Rectal smooth muscle tissue (tissue), 1 donor: Measurements from ENCODE around the gene PDPN.

Experiments used
- H3K27ac ChIP-seq: one replicate; pipeline ENCODE4 v1.7.0; 2013; ENCODE audit warnings: low read depth, low read length, inconsistent platforms
- H3K27me3 ChIP-seq: one replicate; pipeline ENCODE4 v1.7.0; 2013; ENCODE audit warnings: low read length; ENCODE audit not compliant: control insufficient read depth, insufficient read depth
- H3K36me3 ChIP-seq: one replicate; pipeline ENCODE4 v1.7.0; 2013; ENCODE audit warnings: low read length; ENCODE audit not compliant: control insufficient read depth, insufficient read depth
- H3K4me1 ChIP-seq: one replicate; pipeline ENCODE4 v1.7.0; 2013; ENCODE audit warnings: low read length; ENCODE audit not compliant: control insufficient read depth, insufficient read depth
- H3K4me3 ChIP-seq: one replicate; pipeline ENCODE4 v1.7.0; 2013; ENCODE audit warnings: low read length
- H3K9ac ChIP-seq: one replicate; pipeline ENCODE4 v1.7.0; 2013; ENCODE audit warnings: low read length

PDPN gene

DNA sequence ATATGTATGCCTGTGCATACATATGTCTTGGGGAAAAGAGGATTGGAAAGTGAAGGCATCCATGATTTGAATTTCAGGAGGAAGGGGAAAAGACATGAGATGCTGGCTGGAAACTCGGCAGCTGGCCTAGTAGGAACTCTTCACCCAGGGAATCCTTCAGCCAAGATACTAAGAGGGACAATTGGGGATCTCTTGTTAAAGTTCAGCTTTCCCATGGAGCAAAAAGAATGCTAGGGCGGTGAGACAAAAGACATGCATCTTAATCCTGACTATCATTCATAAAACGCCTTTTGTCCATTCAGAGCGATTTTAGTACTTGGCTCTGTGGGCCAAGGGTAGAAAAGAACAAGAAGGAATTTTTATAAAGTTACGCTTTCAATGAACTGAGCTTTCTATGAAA, 20.5 kb downstream of the PDPN start:
- Histone ChIP-seq H3K4me3 (no peak overlapping the region), H3K27me3 (no peaks in the 10 kb centered on the region), H3K4me1 (no peaks in the 10 kb centered on the region), H3K36me3 (no peaks in the 10 kb centered on the region), H3K9ac (no peak overlapping the region), H3K27ac (no peak overlapping the region)

DNA sequence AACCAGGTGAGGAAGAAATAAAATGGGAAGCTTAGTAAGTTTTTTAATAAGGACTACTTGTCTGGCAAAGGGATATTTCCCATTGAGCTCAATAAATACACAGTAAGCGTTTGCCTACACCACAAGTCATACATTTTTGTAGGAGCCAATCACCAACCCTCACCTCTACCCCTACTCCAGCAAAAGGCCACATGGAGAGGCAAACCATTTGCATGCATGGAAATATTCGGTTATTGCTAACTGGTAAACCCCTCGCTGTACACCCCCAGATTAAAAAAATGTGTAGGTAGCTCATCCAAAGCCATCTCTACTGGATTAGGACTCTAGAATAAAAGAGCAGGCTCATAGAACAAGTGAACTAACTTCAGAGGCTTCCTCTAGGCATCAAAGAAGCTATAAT, 21.1 kb downstream of the PDPN start:
- Histone ChIP-seq H3K9ac (no peak overlapping the region), H3K27ac (no peak overlapping the region), H3K4me1 (no peaks in the 10 kb centered on the region), H3K27me3 (no peaks in the 10 kb centered on the region), H3K4me3 (no peak overlapping the region), H3K36me3 (no peaks in the 10 kb centered on the region)

DNA sequence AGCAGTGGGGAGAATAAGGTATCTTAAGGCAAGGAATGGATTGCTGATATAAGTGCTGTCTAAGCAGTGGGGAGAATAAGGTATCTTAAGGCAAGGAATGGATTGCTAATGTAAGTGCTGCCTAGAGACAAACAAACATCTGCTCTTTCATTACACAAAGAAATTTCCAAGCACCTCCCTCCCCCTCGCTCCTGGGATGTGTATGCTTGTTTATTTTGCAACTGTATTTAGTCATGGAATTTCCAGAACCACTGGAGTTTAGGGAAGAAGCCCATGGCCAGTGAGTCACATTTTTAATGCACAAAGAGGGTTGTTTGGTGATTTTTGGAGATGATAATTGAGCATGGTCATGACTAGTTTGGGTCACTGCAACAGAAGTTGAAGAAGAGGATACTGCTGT, 21.5 kb downstream of the PDPN start:
- Histone ChIP-seq H3K36me3 (no peaks in the 10 kb centered on the region), H3K4me3 (no peak overlapping the region), H3K27me3 (no peaks in the 10 kb centered on the region), H3K4me1 (no peaks in the 10 kb centered on the region), H3K9ac (no peak overlapping the region), H3K27ac (no peak overlapping the region)

DNA sequence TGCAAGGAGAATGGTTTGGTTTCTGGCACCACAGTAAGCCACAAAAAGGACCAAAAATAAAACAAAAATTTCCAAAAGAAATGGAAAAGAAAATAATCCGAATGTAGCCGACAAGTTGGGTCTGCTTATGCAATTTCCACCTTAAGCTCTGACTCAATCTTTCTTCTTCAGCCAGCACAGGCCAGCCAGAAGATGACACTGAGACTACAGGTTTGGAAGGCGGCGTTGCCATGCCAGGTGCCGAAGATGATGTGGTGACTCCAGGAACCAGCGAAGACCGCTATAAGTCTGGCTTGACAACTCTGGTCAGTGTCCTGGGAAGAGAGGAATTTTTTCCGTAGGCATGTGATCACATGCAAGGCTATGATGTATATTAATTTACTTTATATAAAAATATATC, 23.4 kb downstream of the PDPN start:
- no peaks in the 10 kb centered on the region for H3K4me1 ChIP-seq
- H3K27ac ChIP-seq, result no peak overlapping the region
- no peak overlapping the region for H3K9ac ChIP-seq
- H3K4me3 ChIP-seq, result no peak overlapping the region
- H3K27me3 ChIP-seq, result no peaks in the 10 kb centered on the region
- no peaks in the 10 kb centered on the region for H3K36me3 ChIP-seq

DNA sequence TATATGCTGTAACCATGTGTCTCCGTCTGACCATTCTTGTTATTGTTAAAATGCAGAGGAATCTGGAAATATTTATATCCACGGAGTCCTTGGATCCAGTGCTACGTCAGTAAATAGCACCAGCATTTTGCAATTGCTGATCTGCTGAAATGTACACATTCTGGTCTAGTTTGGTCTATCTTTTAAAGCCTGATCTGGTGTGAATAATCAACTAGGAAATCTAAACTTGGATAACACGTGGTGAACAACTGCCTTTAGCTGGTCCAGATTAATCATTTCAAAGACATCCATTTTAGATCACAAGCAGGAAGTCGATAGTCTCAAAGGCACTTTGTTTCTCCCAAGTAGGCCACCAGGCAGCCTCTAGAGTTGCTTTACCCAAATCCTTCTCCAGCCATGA, 32.6 kb downstream of the PDPN start:
- H3K4me1 ChIP-seq, result no peaks in the 10 kb centered on the region
- no peak overlapping the region for H3K9ac ChIP-seq
- H3K4me3 ChIP-seq, result no peak overlapping the region
- no peaks in the 10 kb centered on the region for H3K36me3 ChIP-seq
- no peaks in the 10 kb centered on the region for H3K27me3 ChIP-seq
- H3K27ac ChIP-seq, result no peak overlapping the region

DNA sequence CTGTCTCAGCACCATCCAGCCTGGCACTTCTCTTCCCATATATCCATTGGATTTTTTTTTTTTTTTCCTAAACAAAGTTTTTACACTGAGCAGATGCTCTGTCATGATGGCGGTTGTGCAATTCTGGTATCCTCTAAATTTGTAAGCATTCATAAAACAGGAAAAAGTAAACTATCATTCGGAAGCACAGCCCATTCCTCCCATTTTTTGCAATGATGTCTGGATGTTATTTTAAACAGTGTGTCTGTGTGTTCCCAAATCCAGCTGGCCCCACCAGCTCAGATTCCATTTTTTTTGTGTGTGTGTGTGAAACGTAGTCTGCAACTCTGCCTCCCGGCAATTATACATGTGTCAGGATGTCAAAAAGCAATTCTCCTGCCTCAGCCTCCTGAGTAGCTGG, 33.5 kb downstream of the PDPN start:
- Histone ChIP-seq H3K36me3 (no peaks in the 10 kb centered on the region), H3K9ac (no peak overlapping the region), H3K4me1 (no peaks in the 10 kb centered on the region), H3K27ac (no peak overlapping the region), H3K4me3 (no peak overlapping the region), H3K27me3 (no peaks in the 10 kb centered on the region)

DNA sequence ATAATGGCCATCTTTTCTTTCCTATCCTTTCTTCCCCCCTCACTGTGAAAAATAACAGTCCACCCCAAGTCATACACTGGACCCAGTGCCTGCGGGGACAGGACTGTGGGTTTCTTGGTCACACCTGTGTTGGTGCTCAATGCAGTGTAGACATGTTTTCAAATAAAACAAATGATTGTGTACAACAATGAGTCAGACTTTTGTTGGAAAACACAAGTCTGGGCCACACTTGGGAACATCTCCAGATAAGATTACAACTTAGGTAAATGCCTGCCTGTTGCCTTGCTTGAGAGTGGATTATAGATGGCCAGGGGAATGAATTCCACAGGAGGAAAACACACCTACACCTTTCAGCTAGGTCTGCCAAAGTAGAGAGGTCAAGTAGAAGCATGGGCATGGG, 34.1 kb downstream of the PDPN start:
- H3K27me3 ChIP-seq, result no peaks in the 10 kb centered on the region
- no peaks in the 10 kb centered on the region for H3K4me1 ChIP-seq
- no peaks in the 10 kb centered on the region for H3K36me3 ChIP-seq
- H3K9ac ChIP-seq, result no peak overlapping the region
- no peak overlapping the region for H3K27ac ChIP-seq
- H3K4me3 ChIP-seq, result no peak overlapping the region

DNA sequence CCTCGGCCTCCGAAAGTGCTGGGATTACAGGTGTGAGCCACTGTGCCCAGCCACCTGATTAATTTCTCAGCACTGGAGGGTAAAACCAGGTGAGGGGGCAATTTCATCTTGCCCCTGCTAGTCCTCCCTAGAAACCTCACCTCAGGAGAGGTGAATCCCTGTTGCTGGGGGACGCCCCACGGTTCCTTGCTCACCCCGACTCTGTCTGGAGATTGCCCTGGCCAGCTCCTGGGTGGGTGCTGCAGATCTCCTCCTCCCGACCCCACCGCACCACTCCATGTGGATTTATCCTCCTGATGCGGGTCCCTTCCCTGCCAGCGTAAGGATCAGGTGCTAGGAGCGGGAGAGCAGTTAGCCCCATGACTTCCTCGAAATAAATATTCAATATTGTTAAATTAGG, 34.9 kb downstream of the PDPN start:
- Histone ChIP-seq H3K27ac (no peak overlapping the region), H3K4me3 (no peak overlapping the region), H3K9ac (no peak overlapping the region), H3K36me3 (no peaks in the 10 kb centered on the region), H3K4me1 (no peaks in the 10 kb centered on the region), H3K27me3 (no peaks in the 10 kb centered on the region)

DNA sequence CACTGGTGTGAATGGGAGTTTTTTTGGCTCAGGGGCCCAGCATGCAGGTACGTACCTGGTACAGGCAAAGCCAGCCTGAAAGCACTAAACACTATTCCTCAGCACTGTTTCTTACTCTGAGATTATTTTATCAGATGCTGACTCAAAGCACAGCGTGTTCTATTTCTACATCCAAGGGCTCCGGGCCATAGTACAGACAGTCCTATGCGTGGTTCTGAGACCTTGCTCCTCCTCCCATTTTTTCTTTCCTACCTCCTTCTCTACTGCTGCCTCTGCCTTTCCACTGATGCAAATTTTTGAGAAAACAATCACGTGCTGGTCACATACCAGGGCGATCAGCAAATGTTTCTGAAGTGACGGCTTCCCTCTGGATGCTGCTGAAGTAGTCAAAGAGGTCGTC, 36.3 kb downstream of the PDPN start:
- Histone ChIP-seq H3K9ac (no peak overlapping the region), H3K27ac (no peak overlapping the region), H3K4me3 (no peak overlapping the region), H3K27me3 (no peaks in the 10 kb centered on the region), H3K36me3 (no peaks in the 10 kb centered on the region), H3K4me1 (no peaks in the 10 kb centered on the region)

DNA sequence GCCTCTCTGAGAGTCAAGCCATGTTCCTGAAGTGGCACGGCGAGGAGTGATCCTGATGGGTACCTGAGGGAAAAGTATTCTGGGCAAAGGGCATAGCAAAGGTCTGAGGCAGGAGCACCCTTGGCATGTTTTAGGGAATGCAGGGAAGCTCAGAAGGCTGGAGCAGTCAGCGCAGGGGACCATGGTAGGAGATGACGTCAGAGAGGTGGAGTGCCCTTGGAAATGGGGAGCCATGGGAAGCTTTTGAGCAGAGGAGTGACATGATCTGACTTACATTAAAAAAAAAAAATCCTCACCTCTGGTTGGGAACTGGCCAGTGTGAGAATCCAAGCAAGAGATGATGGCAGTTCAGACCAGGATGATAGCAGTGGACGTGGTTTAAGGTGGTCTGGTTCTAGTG, 37.2 kb downstream of the PDPN start:
- H3K4me3 ChIP-seq, result no peak overlapping the region
- no peaks in the 10 kb centered on the region for H3K4me1 ChIP-seq
- no peak overlapping the region for H3K9ac ChIP-seq
- no peaks in the 10 kb centered on the region for H3K36me3 ChIP-seq
- H3K27ac ChIP-seq, result no peak overlapping the region
- no peaks in the 10 kb centered on the region for H3K27me3 ChIP-seq

DNA sequence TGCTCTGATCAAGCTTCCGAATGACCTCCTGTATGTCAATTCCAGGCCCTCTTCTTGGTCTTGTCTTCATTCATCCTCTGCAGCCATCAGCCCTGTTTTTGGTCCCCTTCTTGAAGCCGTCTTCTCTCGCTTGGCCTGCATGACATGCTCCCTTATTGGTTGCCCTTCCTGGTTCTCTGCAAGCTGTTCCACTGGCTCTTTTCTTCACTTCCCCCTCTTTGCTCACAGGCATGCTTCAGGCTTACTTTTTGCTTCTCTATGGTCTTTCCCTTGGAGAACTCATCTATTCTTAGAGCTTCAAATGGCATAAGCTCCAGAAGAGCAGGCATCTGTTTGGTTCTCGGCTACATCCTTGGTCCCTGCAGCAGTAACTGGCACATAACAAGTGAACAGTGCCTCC, 38.8 kb downstream of the PDPN start:
- Histone ChIP-seq H3K9ac (no peak overlapping the region), H3K36me3 (no peaks in the 10 kb centered on the region), H3K27ac (no peak overlapping the region), H3K4me1 (no peaks in the 10 kb centered on the region), H3K4me3 (no peak overlapping the region), H3K27me3 (no peaks in the 10 kb centered on the region)

DNA sequence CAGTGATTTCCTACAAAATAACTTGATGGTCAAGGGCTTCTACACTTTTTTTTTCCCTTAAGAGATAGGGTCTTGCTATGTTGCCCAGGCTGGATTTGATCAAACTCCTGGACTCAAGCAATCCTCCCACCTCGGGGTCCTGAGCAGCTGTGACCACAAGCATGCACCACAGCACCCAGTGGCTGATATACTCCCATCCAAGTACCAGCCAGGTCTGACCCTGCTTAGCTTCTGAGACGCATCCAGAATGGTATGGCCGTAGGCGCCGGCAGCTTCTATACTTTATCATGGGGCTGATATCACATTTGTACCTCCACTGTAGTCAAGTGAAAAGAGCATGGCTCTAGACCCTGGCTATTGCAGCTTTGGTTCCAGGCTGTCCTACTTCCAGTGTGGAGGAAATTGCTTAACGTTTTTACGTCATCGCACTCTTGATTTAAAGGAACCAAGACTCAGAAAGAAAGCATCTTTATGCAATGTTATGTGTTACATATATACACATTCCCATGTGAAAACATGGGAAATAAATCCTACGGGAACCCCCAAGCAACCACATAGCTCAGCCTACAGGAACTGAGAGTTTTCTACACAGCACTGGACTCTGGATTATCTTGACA, 39.5 kb downstream of the PDPN start:
- H3K27me3 ChIP-seq, result no peaks in the 10 kb centered on the region
- H3K36me3 ChIP-seq, result no peaks in the 10 kb centered on the region
- no peak overlapping the region for H3K9ac ChIP-seq
- H3K27ac ChIP-seq, result no peak overlapping the region
- H3K4me1 ChIP-seq, result no peaks in the 10 kb centered on the region
- H3K4me3 ChIP-seq, result no peak overlapping the region

DNA sequence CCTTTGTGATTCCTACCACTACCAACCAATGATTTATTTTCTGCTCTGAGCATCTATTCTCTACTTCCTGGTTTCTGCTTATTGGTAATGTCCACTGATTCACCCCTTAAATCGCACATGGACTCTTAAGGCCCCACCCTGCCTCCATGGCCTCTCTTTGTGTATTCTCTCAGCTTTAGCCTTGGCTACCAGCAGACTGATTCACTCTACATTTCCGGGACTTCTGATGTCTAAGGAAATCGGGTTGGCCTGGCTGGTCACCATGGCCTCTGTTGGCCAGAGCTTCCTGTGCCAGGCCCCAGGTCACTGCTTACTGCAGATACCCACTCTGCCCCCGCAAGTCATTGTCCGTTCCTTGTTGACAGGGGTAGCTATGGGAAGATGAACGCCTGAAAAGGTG, 40.9 kb downstream of the PDPN start:
- no peak overlapping the region for H3K4me3 ChIP-seq
- no peaks in the 10 kb centered on the region for H3K27me3 ChIP-seq

More for the DNA sequence above, 40.9 kb downstream of the PDPN start:
- Histone ChIP-seq H3K36me3 (no peaks in the 10 kb centered on the region), H3K4me1 (no peaks in the 10 kb centered on the region), H3K27ac (no peak overlapping the region), H3K9ac (no peak overlapping the region)
